B cell (primary cell): ENCODE measurements around the gene UBTD1.

ENCODE experiments used
- EZH2 ChIP-seq: IDR thresholded peaks from 2 replicates; pipeline ENCODE4 v1.6.1; 2012; ENCODE audit warnings: borderline replicate concordance, low read depth, mild to moderate bottlenecking, moderate library complexity, low read length; ENCODE audit not compliant: insufficient read depth, poor library complexity, severe bottlenecking
- TF ChIP-seq, protein P1 (sequence below): fragments of 200-600 bp; IDR thresholded peaks from one replicate; pipeline ENCODE4 v1.8.0; 2022; ENCODE audit warnings: antibody characterized with exemption, mild to moderate bottlenecking

- TF ChIP-seq, protein P1, sequence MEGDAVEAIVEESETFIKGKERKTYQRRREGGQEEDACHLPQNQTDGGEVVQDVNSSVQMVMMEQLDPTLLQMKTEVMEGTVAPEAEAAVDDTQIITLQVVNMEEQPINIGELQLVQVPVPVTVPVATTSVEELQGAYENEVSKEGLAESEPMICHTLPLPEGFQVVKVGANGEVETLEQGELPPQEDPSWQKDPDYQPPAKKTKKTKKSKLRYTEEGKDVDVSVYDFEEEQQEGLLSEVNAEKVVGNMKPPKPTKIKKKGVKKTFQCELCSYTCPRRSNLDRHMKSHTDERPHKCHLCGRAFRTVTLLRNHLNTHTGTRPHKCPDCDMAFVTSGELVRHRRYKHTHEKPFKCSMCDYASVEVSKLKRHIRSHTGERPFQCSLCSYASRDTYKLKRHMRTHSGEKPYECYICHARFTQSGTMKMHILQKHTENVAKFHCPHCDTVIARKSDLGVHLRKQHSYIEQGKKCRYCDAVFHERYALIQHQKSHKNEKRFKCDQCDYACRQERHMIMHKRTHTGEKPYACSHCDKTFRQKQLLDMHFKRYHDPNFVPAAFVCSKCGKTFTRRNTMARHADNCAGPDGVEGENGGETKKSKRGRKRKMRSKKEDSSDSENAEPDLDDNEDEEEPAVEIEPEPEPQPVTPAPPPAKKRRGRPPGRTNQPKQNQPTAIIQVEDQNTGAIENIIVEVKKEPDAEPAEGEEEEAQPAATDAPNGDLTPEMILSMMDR: no peak
- TF ChIP-seq EZH2: no peak
Observed at GRCh38 chr10:97570789-97571471, 72.2 kb downstream of the UBTD1 start.
